DOHH2 (cell line): Measurements from ENCODE around the gene LARP7.

Experiments
- H3F3A ChIP-seq: fragments of 200-600 bp; sonication (generic), shearing (Covaris generic); 2 replicates; pipeline ENCODE4 v1.6.0; 2016; ENCODE audit warnings: antibody characterized with exemption, mild to moderate bottlenecking; ENCODE audit not compliant: control insufficient read depth, insufficient read depth
- H3K27ac ChIP-seq: fragments of 200-600 bp; sonication (generic); 2 replicates; pipeline ENCODE4 v1.5.1; 2014; ENCODE audit warnings: low read depth, mild to moderate bottlenecking, low read length, moderate library complexity
- H3K27me3 ChIP-seq: fragments of 200-600 bp; sonication (generic); 2 replicates; pipeline ENCODE4 v1.6.1; 2014; ENCODE audit warnings: mild to moderate bottlenecking, low read length, mixed read lengths; ENCODE audit not compliant: control insufficient read depth
- H3K36me3 ChIP-seq: fragments of 200-600 bp; sonication (generic); 2 replicates; pipeline ENCODE4 v1.6.1; 2014; ENCODE audit warnings: mild to moderate bottlenecking, low read length, moderate library complexity, mixed read lengths; ENCODE audit not compliant: control insufficient read depth
- H3K4me1 ChIP-seq: fragments of 200-600 bp; sonication (generic); 2 replicates; pipeline ENCODE4 v1.6.1; 2014; ENCODE audit warnings: mild to moderate bottlenecking, low read length, mixed read lengths; ENCODE audit not compliant: control insufficient read depth
- H3K4me2 ChIP-seq: fragments of 200-600 bp; sonication (generic); 2 replicates; pipeline ENCODE4 v1.6.0; 2014; ENCODE audit warnings: mild to moderate bottlenecking, low read length, moderate library complexity
- H3K4me3 ChIP-seq: fragments of 200-600 bp; sonication (generic); 2 replicates; pipeline ENCODE4 v1.5.1; 2014; ENCODE audit warnings: mild to moderate bottlenecking, low read length, mixed read lengths
- H3K79me2 ChIP-seq: fragments of 200-600 bp; sonication (generic); 2 replicates; pipeline ENCODE4 v1.6.1; 2014; ENCODE audit warnings: mild to moderate bottlenecking, low read length, mixed read lengths; ENCODE audit not compliant: control insufficient read depth
- H3K9me2 ChIP-seq: fragments of 200-600 bp; sonication (generic); replicated peaks from 2 replicates; pipeline ENCODE4 v1.6.1; 2014; ENCODE audit warnings: mild to moderate bottlenecking, low read length, mixed read lengths; ENCODE audit not compliant: control insufficient read depth
- H3K9me3 ChIP-seq: fragments of 200-600 bp; sonication (generic); 2 replicates; pipeline ENCODE4 v1.6.1; 2014; ENCODE audit warnings: antibody characterized with exemption, low read length, mixed read lengths; ENCODE audit not compliant: control insufficient read depth, insufficient read depth
- H4K20me1 ChIP-seq: fragments of 200-600 bp; sonication (generic); 2 replicates; pipeline ENCODE4 v1.6.0; 2014; ENCODE audit warnings: low read depth, mild to moderate bottlenecking, antibody characterized with exemption, low read length, moderate library complexity; ENCODE audit not compliant: control insufficient read depth, insufficient read depth
- CTCF ChIP-seq: fragments of 200-600 bp; sonication (generic); IDR thresholded peaks from one replicate; pipeline ENCODE4 v1.5.1; 2014; ENCODE audit warnings: antibody characterized with exemption, mild to moderate bottlenecking, low read depth, low read length; ENCODE audit not compliant: poor library complexity, severe bottlenecking
- EZH2phosphoT487 ChIP-seq: fragments of 200-600 bp; sonication (generic); IDR thresholded peaks from 2 replicates; pipeline ENCODE4 v1.6.1; 2017; ENCODE audit warnings: borderline replicate concordance, mild to moderate bottlenecking, antibody characterized with exemption, low read length, moderate library complexity, mixed read lengths

The LARP7 gene

GRCh38 chr4:112648263-112649054, 11.5 kb downstream of the LARP7 start:
- no peaks in the 10 kb centered on the region for H3K27me3 ChIP-seq
- H3K27ac ChIP-seq: no peak overlapping the region
- H3K9me3 ChIP-seq: no peaks in the 10 kb centered on the region
- no peak overlapping the region for H3K4me3 ChIP-seq
- H3K79me2 ChIP-seq: no peaks in the 10 kb centered on the region
- no peaks in the 10 kb centered on the region for H4K20me1 ChIP-seq
- H3K9me2 ChIP-seq: no peaks in the 10 kb centered on the region
- H3K4me2 ChIP-seq: no peak overlapping the region
- H3K36me3 ChIP-seq: peaks cover 63% of the 10 kb centered on the region
- peaks cover 2% of the 10 kb centered on the region for H3F3A ChIP-seq
- TF ChIP-seq EZH2phosphoT487: no peak
- TF ChIP-seq CTCF: no peak
- H3K4me1 ChIP-seq: no peaks in the 10 kb centered on the region

- Histone ChIP-seq H3K9me2 (no peaks in the 10 kb centered on the region), H3K4me3 (no peak overlapping the region), H4K20me1 (no peaks in the 10 kb centered on the region), H3K9me3 (no peaks in the 10 kb centered on the region), H3K4me2 (no peak overlapping the region), H3K36me3 (peaks cover 67% of the 10 kb centered on the region), H3K79me2 (no peaks in the 10 kb centered on the region), H3K27ac (no peak overlapping the region), H3K4me1 (no peaks in the 10 kb centered on the region), H3K27me3 (no peaks in the 10 kb centered on the region), H3F3A (peaks cover 2% of the 10 kb centered on the region)
- TF ChIP-seq EZH2phosphoT487: no peak
- TF ChIP-seq CTCF: no peak
Observed at GRCh38 chr4:112649055-112649408, 12.1 kb downstream of the LARP7 start.

GRCh38 chr4:112650332-112650731, 13.4 kb downstream of the LARP7 start:
- TF ChIP-seq EZH2phosphoT487 (no peak), CTCF (no peak)
- Histone ChIP-seq H3K9me3 (no peaks in the 10 kb centered on the region), H3K36me3 (peaks cover 75% of the 10 kb centered on the region), H3K4me1 (no peaks in the 10 kb centered on the region), H3K4me3 (no peak overlapping the region), H3K27ac (no peak overlapping the region), H4K20me1 (no peaks in the 10 kb centered on the region), H3K79me2 (no peaks in the 10 kb centered on the region), H3K9me2 (no peaks in the 10 kb centered on the region), H3K27me3 (no peaks in the 10 kb centered on the region), H3K4me2 (no peak overlapping the region), H3F3A (peaks cover 2% of the 10 kb centered on the region; the same call in 1 of the 2 replicates)
